NCI-H2196 (cell line): ENCODE data around the gene RNF115.
A peak's percentile ranks its signal among the peaks of the same experiment; 100 is the strongest.
"Not testable (repeated sequence)": the region's sequence is repeated elsewhere in the genome, so short reads cannot be mapped to it uniquely, and the experiment has no call there.

Source experiments
- DNase-seq: peaks from one replicate; lab custom pipeline; 2025; ENCODE audit not compliant: unreplicated experiment; lab: John Stamatoyannopoulos, UW

RNF115 gene

GRCh38 chr1:145782272-145783099 is 41.4 kb downstream of the RNF115 start:
- no peak for DNase-seq

GRCh38 chr1:145778146-145778540 is 45.8 kb downstream of the RNF115 start:
- DNase-seq, result no peak

DNA sequence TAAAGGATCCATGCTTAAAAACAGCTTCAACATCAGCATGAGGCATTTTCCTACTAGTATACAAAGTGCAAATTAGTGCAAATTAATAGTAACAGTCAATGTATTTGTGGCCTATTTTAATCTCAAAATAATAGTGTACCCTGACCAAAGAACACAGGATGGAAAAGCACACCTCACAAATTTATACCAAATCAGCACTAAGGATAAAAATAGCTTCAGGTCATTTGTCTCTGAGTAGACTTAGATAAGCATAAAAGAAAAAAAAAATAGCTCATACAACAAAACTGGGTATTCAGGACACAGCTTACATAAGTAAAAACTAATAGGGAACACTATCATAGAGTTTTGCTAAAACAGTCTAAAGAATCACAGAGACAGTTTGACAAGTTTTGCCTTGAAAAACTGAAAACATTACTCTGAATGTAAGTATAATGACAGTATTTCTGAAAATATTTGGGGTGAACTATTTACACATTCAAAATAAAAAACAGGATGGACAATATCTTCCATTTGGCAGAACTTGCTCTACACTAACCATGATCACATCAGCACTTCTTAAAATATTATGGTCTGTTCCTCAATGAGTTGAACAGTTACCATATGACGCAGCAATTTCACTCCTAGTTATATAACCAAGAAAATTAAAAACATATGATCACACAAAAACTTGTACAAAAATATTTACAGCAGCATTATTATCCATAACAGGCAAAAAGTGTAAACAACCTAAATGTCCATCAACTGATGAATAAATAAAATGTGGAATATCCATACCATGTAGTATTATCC is 46.3 kb downstream of the RNF115 start:
- DNase-seq, result no peak

DNA sequence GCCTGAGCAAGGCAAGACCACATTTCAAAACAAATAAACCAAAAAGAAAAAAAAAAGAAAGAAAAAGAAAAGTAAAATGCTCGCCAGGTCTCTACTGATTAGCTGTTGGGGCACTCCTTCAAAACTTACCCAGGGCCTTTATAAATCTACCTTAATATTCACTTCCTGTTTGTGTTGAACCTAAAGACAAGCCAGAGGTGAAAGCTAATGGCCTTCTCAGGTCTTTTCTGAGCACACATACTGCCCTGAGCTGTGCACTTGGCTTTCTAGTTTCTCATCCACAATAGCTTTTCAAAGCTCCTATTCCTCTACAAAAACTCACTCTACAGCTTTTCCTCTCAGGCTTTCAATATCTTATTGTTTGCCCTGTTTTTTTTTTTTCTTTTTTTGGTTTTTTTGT is 50.5 kb downstream of the RNF115 start:
- DNase-seq, result no peak

- DNase-seq, result no peak
These were observed 52.8 kb downstream of the RNF115 start for GRCh38 chr1:145771056-145771455.

DNA sequence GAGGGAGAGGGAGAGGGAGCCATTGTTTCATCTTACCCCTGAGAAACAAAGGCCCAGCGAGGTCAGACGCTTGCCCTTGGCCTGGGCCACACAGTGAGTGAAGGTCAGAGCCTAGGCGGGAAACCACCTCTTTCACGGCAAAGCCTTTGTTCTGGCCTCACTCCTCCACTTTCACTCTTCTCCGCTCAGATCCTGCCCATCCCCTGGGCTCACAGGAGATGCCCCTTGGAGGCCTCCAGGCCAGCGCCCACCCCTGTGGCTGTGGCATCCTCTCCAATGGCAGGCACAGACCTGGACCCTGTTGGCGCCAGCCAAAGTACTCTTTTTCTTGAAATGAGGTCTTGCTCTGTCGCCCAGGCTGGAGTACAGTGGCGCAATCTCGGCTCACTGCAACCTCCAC is 55.9 kb downstream of the RNF115 start:
- DNase-seq, result not testable (repeated sequence)

GRCh38 chr1:145766926-145767325 is 57.0 kb downstream of the RNF115 start:
- DNase-seq, result not testable (repeated sequence)

DNA sequence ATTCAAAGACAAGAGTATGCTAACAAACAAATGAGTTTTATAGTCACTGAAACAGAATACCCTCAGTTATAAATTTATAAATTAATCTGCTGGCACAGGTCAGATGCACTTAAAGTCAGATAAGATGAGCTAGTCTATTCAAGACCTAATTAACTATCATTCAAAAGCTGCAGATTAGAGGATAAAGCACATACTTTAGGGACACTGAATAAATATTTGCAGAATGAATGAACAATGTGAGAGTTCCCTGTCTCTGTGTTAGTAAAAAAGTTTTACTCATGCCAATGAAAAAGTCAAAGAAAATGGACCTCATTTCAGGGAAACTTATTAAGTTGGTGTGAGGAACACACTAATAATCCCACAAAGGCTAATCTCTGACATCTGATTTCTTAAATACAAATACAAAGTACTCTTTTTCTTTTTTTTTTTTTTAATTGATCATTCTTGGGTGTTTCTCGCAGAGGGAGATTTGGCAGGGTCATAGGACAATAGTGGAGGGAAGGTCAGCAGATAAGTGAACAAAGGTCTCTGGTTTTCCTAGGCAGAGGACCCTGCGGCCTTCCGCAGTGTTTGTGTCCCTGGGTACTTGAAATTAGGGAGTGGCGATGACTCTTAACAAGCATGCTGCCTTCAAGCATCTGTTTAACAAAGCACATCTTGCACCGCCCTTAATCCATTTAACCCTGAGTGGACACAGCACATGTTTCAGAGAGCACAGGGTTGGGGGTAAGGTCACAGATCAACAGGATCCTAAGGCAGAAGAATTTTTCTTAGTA is 58.1 kb downstream of the RNF115 start:
- DNase-seq, result peak; percentile 9

DNA sequence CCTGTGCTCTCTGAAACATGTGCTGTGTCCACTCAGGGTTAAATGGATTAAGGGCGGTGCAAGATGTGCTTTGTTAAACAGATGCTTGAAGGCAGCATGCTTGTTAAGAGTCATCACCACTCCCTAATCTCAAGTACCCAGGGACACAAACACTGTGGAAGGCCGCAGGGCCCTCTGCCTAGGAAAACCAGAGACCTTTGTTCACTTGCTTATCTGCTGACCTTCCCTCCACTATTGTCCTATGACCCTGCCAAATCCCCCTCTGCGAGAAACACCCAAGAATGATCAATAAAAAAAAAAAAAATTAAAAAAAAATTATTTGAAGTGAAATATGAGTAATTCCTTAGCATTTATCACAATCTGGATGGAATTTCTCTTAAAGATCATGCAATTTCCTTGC is 58.8 kb downstream of the RNF115 start:
- DNase-seq, result not testable (repeated sequence)

DNA sequence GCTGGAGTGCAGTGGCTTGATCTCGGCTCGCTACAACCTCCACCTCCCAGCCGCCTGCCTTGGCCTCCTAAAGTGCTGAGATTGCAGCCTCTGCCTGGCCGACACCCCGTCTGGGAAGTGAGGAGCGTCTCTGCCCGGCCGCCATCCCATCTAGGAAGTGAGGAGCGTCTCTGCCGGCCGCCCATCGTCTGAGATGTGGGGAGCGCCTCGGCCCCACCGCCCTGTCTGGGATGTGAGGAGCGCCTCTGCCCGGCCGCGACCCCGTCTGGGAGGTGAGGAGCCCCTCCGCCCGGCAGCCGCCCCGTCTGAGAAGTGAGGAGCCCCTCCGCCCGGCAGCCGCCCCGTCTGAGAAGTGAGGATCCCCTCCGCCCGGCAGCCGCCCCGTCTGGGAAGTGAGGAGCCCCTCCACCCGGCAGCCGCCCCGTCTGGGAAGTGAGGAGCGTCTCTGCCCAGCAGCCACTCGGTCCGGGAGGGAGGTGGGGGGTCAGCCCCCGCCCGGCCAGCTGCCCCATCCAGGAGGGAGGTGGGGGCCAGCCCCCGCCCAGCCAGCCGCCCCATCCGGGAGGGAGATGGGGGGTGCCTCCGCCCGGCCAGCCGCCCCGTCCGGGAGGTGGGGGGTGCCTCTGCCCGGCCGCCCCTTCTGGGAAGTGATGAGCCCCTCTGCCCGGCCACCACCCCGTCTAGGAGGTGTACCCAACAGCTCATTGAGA is 59.5 kb downstream of the RNF115 start:
- DNase-seq, result not testable (repeated sequence)

DNA sequence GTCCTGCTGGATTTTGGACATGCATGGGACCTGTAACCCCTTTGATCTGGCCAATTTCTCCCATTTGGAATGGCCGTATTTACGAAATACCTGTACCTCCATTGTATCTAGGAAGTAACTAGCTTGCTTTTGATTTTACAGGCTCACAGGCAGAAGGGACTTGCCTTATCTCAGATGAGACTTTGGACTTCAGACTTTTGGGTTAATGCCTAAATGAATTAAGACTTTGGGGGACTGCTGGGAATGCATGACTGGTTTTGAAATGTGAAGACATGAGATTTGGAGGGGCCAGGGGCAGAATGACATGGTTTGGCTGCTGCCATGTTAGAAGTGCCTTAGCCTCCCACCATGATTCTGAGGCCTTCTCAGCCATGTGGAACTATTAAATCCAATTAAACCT is 61.9 kb downstream of the RNF115 start:
- not testable (repeated sequence) for DNase-seq

- DNase-seq, result not testable (repeated sequence)
These were observed 62.4 kb downstream of the RNF115 start for GRCh38 chr1:145761498-145761897.

- DNase-seq, result not testable (repeated sequence)
These were observed 63.4 kb downstream of the RNF115 start for GRCh38 chr1:145760395-145760949.

DNA sequence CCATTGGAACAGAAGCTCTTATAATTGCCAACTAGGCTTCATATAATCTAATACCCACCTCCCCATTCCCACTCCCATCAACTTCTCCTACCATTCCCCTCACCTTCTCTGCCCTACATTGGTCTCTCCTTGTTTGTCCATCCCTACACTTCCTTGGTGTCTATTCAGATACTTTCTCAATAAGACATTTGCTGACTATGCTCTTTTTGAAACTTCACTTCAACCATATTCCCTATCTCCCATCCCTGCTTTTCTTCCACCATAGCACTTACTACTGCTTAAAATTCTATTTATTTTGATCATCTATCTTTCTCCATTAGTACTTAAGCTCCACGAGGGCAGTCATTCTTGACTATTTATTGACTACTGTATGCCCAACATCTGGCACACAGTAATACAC is 64.2 kb downstream of the RNF115 start:
- DNase-seq, result no peak

- DNase-seq, result no peak
These were observed 65.3 kb downstream of the RNF115 start for GRCh38 chr1:145758575-145758974.

DNA sequence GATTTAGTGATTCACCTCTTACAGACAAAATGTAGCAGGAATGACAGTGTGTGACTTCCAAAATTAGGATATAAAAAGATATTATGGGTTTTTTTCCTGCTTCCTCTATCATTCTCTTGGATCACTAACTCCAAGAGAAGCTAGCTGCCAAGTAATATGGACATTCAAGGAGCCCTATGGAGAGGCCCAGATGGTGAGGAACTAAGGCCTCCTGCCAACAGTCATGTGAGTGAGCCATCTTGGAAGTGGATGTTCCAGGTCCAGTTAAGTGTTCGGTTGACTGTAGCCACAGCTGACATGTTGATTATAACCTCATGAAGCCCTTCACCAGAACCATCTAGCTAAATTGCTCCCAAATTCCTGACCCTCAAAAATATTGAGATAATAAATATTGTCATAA is 65.8 kb downstream of the RNF115 start:
- DNase-seq, result no peak

DNA sequence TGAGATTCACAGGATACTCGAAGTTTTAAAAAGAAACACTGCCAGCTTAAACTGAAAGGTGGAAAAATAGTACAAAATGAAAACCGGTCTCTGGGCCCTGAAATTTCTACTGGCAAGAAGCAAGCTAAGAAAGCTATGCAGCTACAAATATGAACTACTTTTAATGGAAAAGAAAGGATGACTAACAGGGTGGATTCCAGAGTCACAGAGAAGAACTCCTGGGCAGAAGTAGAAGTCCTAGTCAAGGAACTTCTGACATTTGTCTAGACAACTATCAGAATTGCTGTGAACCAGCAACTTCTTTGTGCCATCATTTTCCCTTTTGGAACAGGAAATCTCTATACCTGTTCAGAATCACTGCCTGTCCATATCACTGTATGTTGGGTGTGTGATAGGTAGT is 66.5 kb downstream of the RNF115 start:
- DNase-seq, result no peak

- no peak for DNase-seq
These were observed 72.3 kb downstream of the RNF115 start for GRCh38 chr1:145751491-145752037.

GRCh38 chr1:145750426-145750825 is 73.5 kb downstream of the RNF115 start:
- DNase-seq, result no peak
